ENCODE results near the gene MSS51.
A peak's percentile ranks its signal among the peaks of the same experiment; 100 is the strongest.

MSS51 gene

DNA sequence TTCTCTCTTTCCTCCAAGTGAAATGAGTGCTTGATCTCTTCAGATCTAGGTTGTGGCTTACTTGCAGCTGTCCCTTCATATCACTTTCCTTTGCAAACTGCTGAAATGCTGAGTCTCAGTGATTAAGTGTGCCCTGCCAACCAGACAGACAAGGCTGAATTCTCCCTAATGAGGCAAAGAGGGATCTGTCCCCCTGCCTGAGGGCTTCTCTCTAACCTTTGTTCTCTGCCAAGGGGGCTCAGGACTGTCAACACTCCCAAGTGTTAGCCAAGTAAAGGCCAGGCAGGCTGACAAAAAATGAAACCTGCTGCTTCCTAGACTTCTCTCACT is at the start of gene MSS51:
Gene MSS51 (minus strand): TSS at position 24 of the 330 bp plus-strand sequence. CDS start 5,277 bp downstream, outside the sequence.
- no peak for DNase-seq (ENCODE audit: low read depth)
- H3K4me3 ChIP-seq (ENCODE audit: low read length), result no peak within 1 kb of the TSS
- TF ChIP-seq, protein P1, sequence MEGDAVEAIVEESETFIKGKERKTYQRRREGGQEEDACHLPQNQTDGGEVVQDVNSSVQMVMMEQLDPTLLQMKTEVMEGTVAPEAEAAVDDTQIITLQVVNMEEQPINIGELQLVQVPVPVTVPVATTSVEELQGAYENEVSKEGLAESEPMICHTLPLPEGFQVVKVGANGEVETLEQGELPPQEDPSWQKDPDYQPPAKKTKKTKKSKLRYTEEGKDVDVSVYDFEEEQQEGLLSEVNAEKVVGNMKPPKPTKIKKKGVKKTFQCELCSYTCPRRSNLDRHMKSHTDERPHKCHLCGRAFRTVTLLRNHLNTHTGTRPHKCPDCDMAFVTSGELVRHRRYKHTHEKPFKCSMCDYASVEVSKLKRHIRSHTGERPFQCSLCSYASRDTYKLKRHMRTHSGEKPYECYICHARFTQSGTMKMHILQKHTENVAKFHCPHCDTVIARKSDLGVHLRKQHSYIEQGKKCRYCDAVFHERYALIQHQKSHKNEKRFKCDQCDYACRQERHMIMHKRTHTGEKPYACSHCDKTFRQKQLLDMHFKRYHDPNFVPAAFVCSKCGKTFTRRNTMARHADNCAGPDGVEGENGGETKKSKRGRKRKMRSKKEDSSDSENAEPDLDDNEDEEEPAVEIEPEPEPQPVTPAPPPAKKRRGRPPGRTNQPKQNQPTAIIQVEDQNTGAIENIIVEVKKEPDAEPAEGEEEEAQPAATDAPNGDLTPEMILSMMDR (conservative IDR thresholded peaks at IDR 0.05; ENCODE audit: low read length), result no peak

DNA sequence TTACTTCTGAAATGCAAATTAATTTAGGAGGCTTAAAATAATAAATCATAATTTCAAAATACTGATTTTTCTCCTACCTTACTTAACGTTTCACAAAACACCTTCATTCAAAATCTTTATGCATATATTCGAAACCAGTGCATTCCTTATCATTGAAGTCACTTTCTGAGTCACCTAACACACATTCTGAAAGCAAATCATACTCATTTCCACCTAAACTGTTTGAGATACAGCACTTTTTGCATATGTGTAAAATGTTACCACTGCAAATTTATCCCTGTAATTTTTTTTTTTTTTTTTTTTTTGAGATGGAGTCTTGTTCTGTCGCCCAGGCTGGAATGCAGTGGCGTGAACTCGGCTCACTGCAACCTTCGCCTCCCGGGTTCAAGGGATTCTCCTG is 46.8 kb upstream of the MSS51 start:
- TF ChIP-seq, protein P1 (conservative IDR thresholded peaks at IDR 0.05; ENCODE audit: low read length), result no peak
- peak; percentile 49 for DNase-seq (ENCODE audit: low read depth)
- H3K4me3 ChIP-seq (ENCODE audit: low read length), result no peak overlapping the region

DNA sequence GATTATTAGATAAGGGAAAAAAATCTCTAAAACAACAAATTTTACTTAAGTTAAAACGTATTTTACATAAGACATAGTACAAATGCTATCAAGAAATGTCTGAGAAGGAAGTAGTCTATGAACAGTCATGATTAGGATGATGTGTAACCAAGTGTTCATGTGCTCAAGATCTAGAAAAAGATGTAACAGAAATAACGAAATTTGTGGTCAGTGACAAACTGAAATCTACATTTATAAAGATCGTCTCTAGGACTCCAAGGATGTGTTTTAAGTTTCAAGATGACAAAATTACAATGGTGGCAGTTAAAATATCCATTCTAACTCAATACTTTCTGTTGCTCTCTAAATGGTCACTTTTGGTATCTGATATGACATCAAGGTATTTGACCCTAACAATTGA is 45.3 kb upstream of the MSS51 start:
- no peak overlapping the region for H3K4me3 ChIP-seq (ENCODE audit: low read length)
- no peak for DNase-seq (ENCODE audit: low read depth)
- TF ChIP-seq, protein P1 (conservative IDR thresholded peaks at IDR 0.05; ENCODE audit: low read length), result no peak

DNA sequence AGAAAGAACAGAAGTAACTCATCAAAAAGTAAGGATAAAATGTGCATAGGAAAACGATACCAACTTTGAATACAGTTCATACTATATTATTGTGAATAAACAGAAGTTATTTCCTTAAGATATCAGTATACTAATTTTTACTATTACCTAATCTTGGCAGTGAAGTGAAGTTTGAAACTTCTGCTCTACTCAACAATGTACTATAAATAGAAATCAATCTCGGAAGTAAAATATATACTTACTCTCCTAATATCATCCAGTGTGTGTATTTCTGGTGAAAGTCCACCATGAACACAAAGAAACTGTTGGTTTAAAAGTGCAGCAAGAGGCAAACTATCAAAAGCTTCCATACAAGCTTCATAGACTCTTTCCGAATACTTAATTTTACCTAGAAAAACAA is 37.9 kb upstream of the MSS51 start:
- TF ChIP-seq, protein P1 (conservative IDR thresholded peaks at IDR 0.05; ENCODE audit: low read length), result no peak
- no peak overlapping the region for H3K4me3 ChIP-seq (ENCODE audit: low read length)
- DNase-seq (ENCODE audit: low read depth), result no peak

DNA sequence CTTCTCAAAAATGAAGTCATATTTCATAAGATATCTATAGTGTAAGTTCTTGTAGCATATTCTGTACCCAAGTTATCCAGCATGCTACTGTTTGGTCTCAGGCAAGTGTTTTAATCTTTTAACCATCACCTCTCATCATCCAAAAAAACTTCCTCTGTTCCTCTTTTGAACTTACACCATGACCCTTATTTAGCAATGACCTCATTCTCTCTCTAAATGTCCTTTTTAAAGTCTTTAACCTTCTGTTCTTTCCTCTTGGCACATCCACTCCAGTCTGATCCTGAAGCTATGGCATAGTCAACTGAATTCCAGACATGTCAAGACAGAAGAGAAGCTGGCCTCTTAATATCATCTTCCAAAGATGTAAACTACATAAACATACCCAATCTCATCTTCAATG is 36.2 kb upstream of the MSS51 start:
- DNase-seq (ENCODE audit: low read depth), result no peak
- no peak overlapping the region for H3K4me3 ChIP-seq (ENCODE audit: low read length)
- TF ChIP-seq, protein P1 (conservative IDR thresholded peaks at IDR 0.05; ENCODE audit: low read length), result no peak

DNA sequence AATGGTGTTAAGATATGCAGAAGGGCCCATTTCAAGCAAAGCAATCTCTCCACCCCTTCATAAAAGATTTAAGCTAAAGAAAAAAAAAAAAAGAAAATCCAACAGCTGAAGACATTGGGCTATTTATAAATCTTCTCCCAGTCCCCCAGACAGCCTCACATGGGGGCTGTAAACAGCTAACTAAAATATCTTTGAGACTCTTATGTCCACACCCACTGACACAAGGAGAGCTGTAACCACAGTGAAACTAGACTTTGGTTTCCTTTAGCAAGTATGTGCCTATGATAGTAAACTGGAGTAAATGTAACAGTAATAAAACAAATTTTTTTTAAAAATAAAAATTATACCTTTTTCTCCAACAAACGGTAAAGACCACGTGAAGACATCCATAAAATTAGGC is 33.8 kb upstream of the MSS51 start:
- H3K4me3 ChIP-seq (ENCODE audit: low read length), result no peak overlapping the region
- TF ChIP-seq, protein P1 (conservative IDR thresholded peaks at IDR 0.05; ENCODE audit: low read length), result no peak
- no peak for DNase-seq (ENCODE audit: low read depth)

DNA sequence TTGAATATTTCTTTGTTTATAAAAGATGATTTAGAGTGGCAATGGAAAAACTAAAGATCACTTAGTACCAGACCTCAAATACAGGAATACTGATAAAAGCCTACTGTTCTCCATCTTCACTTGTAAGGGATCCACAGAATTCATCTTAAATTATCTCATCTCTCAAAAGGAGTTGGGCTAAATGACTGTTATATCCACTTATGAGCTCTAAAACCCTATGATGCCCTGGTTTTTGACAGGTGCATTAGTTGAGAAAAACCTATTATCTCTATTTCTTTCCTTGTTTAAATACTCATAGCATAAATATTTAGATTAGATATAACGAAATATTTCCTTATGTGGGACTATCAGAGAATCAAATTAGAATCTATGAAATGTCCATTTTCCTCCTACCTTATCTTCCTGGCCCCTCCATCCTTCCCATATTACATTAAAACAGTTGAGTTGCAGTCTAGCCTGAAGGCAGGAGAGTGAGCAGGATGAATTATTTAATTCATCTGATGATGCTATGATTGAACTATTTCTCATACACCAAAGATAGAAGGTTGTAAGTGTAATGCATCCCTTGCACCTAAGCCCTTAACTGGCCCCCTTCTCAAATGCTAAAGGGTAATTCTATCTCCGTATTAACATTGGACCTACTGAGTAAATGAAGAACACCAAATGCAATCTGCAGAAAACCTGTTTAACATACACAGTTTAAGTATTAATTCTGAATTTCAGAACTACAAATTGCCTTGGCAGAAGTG is 32.8 kb upstream of the MSS51 start:
- DNase-seq (ENCODE audit: low read depth), result no peak
- no peak overlapping the region for H3K4me3 ChIP-seq (ENCODE audit: low read length)
- TF ChIP-seq, protein P1 (conservative IDR thresholded peaks at IDR 0.05; ENCODE audit: low read length), result no peak

Data from AG10803 (cell line).